Activated CD4-positive, CD25-positive, alpha-beta regulatory T cell (primary cell): ENCODE measurements around the gene KNCN.

ENCODE experiments used
- DNase-seq, 4 experiments: peaks; one replicate each; lab custom pipeline; 2025; lab: John Stamatoyannopoulos, UW

The KNCN gene

DNA sequence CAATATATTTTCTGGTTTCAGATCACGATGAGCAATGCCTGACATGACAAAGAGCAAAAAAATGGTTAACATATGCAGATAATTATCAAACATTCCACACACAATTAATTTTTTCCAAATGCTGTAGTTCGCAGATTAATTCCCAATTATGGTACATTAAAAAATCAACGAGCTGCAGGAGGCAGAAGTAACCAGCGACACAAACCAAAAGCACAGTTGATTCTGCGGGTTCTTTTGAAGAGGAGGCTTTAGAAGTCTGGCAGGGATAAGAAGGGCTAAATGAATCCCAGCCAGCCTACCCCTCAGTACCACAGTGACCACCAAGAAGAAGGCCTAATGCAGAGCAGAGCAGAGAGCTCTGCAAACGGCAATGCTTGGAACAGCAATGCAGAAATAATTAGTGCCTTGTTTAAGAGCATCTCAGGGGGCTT lies 17.0 kb upstream of the KNCN start:
- DNase-seq: no peak

DNA sequence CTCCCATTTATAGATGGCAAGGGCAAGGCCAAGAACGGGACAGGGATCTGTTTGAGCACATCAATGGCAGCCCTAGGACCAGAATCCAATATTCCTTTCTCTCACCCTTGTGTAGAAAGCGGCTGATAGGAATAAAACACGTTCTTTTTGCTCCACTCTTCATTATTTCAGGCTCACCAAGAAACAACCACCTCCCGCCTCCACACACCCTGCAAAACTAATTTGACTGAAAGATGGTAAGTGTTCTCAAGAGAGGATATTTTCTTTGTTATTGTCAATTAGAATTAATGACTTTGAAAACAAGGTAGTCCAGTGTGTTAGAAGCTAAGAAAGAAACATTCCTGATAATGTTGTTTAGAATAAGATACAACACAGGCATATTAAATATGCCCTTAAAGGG lies 11.9 kb upstream of the KNCN start:
- DNase-seq: no peak

DNA sequence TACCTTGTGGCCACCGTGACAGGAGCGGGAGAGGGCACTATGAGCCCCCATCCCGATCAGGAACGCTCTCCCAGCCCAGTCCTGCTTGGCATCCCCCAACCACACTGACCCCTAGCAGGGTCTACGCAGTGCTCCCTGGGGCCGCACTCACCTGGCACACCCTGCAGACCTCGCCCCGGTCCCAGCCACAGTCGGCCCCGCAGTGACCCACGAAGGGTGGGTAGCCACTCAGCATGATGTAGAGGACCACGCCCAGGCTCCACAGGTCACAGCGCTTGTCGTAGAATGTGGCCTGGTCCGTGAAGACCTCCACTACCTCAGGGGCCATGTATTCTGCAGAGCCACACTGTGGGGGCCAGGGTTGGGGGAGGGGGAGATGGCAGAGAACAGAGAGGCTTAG lies 11.1 kb upstream of the KNCN start:
- DNase-seq: no peak

DNA sequence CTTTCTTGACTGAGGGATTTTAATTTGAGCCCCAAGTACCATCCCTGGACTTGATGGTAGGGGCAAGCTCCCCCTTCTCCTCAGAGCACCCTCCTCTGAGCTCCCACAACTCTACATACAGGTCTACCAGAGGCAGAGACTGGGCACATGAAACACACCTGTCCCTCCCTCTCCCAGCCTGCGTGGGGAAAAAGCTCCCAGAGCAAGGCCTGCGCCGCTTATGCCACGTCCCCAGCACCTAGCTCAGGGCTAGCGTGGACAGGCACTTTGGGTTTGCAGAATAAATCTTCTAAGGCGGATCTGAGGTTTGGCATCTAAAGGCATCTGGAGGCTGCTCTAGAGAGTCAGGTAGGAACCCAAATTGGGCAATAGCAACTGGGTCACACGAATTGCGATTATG lies 7.5 kb upstream of the KNCN start:
- DNase-seq: no peak

DNA sequence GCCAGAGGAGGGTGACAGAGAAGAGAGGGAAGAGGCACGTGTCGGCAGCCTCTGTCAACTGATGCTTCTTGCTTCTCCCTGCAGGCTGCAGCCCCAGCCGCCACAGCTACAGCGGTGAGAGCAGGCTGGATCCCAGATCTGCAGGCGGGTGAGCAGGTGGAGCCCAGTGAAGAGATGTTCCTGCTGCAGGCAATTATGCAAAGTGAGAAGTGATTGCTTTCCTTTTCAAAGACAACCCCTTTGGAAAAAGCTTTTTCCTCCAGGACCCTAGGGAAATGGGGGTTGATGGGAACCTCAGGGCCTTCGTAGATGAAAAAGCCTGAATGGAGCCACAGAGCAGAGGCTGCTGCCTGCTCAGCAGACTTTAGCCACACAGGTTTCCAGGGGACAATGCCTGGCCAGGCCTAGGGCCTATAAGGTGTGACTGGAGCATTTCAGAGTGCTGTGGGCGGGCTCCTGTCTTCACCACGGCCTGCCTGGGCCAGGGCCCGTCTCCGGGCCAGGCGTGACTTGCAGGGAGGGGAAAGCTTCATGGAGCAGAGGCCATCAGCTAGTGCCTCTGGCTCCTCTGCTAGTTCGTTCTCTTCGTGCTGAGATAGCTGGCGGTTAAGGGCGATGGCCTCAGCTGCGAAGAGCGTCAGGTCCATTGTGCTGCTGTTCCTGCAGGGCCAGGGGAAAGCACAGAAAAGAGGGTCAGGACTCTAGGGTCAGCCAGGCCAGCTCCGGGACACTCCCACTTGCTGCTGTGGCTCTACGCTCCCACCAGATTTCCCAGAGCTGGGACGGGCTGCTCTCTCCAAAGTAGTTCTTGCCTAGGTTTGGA lies 6.9 kb upstream of the KNCN start:
- no peak for DNase-seq

DNA sequence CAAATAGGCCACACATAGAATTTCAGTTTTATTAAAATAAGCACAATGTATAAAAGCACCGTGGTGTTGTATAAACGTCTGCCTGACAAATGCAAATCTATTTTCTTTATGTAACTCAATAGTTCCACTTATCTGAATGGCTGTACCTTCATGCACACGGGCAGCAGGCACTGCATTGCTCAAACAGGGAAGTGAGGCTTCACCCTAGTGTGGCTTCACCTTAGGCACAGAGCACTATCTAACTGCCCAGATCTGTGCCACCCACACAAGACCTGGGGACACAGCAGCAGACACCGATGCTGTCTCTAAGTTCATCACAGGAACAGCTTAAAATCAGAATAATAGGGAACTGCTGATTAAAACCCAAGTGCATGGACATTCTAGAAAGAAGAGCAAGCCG lies 6.0 kb upstream of the KNCN start:
- no peak for DNase-seq

DNA sequence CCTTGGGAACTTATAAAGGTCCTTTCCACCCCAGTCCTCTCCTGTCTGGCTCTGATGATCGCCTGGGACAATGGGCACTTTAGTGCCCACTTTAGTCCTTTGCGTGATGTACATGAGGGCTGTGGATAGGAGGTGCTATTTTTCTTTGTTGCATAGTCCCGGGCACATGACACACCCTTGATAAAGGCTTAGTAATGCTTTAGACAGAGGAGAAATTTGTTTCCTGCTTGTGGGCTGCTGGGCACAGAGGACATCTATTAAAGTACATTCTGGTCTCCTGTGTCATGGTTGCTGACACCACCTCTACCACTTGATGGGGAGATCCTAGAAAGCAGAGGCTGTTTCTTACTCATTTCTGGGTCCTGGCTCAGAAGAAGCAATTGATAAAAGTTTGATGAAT lies 5.4 kb upstream of the KNCN start:
- DNase-seq: no peak

DNA sequence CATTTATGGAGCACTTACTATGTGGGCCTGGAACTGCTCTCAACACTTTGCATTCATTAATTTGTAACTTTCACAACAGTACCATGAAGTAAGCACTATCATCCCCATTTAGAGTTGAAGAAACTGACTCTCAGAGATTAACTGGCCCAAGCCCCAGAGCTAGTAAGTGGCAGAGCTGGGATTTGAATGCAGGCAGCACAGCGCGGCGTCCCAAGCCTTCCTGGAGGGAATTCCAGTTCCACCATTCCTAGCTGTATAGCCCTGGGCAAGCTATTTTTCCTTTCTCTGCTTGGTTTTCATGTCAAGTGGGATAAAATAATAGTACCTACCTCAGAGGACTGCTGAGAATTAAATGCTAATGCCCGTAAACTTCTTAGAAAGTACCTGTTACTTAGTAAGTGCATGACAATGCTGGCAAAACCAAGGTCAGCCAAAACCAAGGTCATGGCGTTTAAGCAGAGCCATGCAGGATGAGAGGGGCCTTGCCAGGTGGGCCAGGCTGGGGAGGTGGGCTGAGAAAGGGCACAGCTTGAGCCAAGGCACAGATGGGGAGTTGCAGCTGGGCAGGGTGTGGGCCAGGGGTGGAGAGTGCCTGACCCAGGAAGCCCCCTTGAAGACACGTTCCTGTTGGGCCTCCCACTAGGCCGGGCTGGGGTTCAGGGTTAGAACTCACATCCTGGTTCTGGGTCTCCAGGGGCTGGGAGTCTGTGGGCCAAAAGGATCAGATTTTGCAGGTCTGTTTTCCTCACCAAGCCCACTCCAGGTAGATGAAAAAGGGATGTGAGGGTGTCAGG lies 4.6 kb upstream of the KNCN start:
- DNase-seq: no peak

DNA sequence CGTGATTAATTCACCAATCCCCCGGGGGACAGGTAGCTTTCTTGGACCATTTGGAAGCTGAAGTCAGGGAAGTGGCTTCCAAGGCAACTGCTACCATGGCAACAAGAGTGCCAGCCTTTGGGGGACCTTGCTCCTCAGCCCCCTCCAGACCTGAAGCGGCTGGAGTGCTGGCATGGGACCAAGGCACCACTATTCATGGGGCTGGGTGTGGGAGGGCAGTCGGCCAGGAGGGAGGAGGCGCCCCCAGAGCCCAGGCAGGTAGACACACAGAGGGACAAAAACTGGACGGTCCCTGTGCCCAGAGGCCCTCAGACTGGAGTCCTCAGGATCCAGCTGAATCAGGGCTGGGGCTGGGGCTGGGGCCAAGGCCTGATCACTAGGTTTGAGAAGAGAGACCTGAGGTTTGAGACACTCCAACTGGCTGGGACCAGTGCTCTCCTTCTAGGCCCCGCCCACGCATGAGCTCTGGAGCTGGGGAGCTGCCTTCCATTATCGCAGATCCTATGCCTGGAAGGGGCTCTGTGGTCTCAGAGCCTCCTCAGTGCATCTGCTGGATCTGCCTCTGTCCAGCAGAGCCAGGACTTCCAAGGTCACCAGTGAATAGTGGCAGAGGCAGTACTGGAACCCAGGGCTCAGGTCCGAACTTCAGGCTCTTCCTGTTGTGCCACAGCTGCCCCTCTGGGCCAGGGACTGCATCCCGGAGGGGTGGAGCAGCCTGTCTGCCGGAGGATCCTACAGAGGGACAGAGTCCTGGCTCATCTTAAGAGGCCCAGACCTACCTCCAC lies 3.3 kb upstream of the KNCN start:
- DNase-seq: no peak

DNA sequence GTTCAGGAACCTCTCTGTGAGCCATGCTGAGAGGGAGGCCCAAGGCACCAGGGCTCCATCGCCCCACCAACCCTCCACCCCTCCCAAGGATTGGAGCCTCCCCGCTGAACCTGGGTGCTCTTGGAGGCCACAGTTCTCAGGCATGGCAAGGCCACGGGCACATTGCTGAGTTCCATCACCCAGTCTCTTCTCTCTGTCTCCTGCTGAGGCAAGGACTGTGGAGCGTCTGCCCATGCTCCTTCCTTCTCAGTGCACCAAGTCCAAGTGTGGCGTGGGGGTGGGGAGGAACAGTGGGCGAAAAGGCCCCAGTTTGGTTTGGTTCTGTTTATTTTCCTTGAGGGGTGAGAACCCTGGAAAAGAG lies 2.8 kb upstream of the KNCN start:
- DNase-seq: no peak

DNA sequence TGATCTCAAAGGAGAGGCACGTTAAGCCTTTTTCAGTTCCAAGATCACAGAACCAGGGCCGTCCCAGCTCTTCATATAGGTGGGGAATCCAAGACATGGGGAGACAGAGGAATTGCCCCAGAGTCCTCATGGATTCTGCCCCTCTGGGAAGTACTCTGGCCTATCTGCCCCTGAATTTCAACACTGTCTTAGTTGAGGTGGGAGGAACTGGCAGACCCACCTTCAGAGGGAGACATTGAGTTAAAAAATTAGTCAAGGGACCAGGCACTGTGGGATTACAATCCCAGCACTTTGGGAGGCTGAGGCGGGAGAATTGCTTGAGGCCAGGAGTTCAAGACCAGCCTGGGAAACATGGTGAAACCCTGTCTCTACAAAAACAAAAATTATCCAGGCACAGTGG lies 2.1 kb upstream of the KNCN start:
- DNase-seq: no peak

DNA sequence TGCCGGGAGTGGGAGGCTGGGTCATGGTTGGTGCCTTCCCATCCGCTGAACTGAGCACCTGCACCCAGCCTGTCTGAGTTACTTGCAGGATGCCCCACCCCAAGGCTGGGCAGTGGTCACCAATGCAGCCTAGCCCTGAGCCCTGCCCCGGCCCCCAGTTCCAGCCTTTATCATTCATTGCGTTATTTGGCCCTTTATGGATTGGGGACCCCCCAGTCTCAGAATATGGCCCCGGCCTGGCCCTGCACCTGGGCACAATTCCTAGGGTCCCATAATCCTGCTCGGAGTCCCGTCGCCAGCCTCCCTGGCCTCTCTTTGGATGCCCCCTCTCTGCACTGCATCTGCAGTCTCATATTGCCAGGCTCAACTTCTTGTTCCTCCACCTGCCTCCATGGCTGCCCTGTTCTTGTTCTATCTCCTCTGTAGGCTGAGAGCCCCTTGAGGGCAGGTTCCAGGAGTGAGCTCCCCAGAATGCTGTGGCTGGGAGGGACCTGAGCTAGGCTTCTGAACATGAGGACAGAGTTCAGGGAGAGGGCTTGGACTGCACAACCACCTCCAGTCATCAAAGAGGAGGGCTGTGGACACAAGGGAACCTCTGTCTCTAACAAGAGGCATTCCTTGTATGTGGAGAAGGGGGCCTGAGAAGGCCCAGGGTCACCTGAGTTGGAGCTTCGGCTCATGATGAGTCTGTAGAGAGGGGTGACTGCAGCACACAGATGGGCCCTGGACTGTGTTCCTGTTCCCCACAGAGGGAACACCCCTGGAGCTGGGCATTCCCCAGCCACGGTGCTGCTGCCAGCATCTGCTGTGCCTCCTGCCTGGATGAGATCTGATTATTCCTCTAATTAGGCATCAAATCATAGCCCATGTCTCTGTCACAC lies 1.1 kb upstream of the KNCN start:
- no peak for DNase-seq

DNA sequence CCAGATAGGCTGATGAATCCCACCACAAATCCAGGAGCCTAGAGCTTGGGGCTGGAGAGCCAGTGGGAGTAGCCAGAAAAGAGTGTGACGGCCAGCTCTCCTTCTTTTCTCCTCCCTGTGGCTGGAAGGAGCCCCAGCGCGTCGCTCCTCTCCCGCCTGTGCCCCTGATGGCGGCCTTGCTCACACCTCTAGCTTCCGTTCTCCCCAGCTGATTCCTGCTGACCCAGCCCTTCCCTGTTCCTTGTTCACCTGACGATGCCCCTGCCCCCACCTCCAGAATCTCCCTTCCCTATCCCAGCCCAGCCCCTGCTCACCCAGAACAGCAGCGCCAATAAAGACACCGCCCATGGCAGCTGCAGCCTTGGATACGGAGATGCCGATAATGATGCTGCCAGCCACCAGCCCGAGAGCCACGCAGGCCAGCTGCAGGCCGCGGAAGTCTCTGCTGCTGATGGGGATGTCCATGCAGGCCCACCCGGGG lies 656 bp downstream of the KNCN start:
- no peak for DNase-seq

DNA sequence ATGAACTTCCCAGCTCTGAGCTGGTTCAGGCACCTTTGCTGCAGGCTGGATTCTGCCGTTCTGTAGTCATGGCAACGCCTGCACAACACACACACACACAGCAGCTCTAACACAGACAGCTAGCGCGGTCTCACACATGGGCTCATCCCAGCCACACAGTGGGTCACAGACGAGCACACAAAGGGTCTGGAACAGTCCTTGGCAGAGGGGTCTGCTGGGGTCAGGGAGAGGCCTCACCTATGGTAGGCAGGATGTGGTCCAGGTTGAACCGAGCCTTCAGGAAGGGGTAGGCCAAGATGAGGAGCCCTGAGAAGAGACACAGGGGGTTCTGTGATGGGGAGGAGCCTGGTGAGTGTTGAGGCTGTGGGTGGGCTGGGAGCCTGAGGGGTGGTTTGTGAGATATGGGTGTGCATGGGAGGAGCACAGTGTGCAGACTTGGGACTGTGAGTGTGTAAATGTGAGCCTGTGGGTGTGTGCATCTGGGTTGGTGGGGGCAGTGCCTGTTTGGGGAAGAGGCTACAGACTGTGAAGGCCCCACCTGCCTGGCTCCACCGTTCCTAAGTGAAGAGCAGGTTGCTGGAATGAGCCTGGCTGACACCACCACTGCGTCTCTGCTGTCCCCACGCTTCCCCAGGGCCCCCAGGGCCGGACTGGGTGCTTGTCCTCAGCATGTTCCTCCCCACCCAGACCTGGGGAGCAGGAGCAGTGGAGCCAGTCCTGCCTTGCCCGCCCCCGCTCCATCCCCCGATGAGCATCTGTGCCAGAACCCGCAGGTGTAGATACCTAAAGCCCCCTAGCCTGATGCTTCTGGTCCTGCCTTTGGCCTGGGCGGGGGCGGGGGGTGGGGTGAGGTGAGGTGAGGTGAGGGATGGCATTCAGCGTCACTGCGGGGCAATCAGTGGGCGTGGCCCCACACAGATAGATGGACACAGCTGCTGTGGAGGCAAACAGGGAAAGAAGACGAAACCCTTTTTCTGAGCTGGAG lies 1.5 kb downstream of the KNCN start:
- DNase-seq: no peak

DNA sequence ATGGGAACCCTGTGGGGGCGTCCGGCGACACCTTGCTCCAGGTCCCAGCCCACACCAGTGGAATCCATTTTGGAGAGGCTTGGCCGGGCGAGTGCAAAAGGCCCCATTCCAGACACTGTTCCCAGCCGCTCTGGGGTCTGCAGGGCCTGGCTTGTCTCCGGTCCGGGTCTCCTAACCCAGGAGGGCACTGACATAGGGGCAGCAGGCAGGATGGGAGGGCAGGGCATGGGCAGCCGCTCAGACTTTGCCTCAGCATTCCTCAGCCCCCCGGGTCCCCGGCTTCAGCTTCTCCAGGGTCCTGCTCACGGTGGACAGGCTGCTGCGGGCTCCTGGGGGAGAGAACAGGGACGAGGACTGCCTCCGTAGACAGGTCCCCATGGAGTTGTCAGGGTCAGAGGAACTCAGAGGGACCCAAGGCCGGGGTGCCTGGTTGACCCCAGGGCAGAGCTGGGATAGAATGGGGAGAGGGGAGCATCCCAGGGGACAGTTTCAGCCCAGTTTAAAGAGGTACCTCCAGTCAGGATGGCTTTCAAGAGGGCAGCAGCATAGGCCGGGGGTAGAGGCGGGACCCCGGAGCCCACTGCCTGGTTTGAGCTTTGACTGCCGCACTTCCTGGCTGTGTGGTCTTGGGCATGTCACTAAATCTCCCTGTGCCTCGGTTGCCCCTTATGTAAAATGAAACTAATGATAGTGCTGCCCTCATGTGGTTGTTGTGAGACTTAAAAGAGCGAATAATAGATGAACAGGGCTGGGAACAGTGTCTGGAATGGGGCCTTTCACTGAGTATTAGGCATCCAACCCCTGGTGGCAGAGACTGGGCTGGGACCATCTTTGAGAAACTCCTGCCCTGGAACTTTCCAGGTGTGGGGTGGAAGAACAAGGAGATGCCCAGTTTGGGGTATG lies 3.7 kb downstream of the KNCN start:
- no peak for DNase-seq

DNA sequence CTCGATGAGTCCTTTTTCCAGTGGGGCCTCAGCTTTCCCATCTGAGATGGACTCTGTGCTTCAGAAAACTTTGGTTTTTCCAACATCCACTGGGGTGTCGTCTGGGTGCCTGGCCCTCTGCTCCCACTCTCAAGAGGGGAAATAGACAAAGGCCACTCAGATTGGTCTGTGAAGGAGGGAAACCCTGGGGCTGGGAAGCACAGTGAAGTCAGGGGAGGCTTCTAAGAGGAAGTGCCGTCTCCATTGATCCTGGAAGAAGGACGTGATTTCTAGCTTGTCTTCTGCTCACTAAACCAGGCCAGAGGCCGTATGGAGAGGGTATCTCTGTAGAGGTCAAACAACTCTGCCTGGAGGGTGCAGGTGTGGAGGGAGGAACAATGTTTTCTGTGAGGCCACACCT lies 5.2 kb downstream of the KNCN start:
- DNase-seq: no peak

DNA sequence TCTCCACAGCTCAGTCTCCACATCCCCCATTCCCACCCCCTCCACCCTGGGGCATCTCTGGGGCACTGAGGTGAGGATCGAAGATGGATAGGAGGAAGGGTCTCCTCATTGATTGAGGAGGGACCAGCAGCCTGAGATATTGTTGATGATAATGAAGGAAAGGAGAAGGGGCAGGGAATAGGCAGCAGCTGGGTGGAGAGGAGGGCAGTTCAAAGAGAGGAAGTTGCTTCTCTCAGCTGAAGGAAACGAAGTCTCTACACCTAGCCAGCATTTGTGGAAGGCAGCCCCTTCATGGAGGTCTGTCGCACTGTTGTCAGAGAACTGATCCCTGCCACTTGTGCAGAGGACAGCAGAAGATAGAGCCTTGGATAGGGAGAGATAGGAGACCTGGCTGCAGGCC lies 5.7 kb downstream of the KNCN start:
- DNase-seq: no peak

DNA sequence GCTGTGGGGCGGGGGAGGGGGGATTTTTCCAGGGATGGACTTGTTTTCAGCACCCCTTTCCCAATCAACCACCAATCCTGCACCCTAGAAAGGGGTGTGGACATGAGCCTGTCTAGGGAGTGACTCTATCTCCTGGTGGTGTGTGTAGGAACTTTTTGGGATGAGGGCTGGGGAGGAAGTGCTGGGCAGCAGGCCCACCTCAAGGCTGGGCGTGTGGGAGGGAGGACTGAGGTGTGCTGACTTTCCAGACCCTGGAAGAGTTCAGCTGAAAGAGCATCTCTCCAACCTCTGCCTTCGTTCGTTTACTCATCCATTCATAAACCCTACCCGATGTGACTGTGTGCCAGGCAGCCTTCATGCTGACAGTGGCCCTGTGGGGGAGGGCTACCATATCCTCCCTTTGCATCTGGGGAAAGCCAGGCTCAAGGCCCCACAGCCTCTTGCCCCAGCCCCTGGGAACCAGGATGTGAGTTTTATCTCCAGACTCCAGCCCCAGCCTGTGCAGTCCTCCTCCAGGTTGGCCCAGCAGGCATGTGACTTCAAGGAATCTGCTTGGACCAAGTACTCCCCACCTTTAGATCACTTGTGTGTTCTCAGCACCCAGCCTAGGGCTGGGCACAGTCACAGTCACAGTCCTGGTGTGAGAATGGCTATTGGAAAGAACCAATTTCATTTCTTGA lies 6.7 kb downstream of the KNCN start:
- no peak for DNase-seq
